Skeletal muscle cell (primary cell): ENCODE data around the gene FBXO27.
"Not testable (repeated sequence)": the region's sequence is repeated elsewhere in the genome, so short reads cannot be mapped to it uniquely, and the experiment has no call there.

Source experiments
- DNase-seq: peaks from one replicate; pipeline ENCODE4 v3.0.0-alpha.2; 2010; ENCODE audit warnings: low read depth
- H3K4me3 ChIP-seq: 2 replicates; pipeline ENCODE4 v1.5.1; 2011; ENCODE audit warnings: low read depth, mild to moderate bottlenecking, control low read depth, low read length, moderate library complexity

The FBXO27 gene, protein sequence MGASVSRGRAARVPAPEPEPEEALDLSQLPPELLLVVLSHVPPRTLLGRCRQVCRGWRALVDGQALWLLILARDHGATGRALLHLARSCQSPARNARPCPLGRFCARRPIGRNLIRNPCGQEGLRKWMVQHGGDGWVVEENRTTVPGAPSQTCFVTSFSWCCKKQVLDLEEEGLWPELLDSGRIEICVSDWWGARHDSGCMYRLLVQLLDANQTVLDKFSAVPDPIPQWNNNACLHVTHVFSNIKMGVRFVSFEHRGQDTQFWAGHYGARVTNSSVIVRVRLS

DNA sequence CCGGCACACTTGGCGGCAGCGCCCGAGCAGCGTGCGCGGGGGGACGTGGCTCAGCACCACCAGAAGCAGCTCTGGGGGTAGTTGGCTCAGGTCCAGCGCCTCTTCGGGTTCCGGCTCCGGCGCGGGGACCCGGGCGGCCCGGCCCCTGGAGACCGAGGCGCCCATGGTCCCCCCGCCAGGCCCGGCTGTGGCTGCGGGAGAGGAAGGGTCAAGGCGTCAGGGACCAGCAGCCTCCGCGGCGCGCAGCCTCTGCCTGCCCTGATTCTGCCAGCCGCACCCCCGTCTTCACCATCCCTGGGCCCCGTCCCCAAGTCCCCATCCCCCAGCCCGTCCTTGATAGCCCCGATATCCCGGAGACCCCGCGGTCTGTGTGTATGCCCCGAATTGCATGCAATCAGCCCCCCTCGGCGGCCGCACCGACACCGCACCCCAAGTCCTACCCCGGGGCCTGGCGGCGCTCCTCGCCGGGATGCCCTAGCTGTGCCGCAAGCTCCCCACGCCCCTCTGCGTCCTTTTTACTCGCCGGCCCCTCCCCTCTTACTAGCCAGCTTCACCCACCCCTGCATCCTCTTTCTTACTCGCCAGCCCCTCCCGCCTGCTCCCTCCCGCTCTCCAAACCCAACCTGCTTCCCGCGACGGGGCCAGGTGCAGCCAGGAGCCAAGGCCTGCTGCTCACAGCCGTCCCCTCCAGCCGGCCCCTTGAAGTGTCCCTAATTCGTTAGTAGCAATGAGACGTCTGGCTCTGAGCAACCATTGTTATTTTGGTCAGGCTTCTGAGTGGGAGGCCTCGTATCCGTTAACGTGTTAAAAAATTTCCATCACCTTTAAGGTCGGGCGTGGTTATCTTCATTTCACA lies at the start of gene FBXO27:
Gene FBXO27 (minus strand): TSS at position 487 of the 856 bp plus-strand sequence. CDS start 322 bp downstream, at position 165.
- no peak for DNase-seq
- H3K4me3 ChIP-seq = peak within 1 kb of the TSS; percentile 57

DNA sequence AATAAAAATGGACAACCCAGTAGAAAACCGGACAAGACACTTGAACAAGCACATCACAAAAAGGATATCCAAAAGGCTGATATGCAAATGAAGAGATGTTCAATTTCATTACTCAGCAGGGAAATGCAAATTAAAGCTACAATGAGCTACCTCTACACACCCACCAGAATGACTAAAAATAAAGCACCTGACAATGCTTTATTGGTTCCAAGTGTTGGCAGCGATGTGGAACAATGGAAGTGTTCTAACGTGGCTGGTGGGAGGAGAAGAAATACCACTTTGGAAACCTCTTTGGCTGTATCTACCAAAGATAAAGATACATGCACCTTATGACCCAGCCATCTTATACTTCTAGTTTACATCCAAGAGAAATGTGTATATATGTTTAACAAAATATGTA lies 48.1 kb upstream of the FBXO27 start:
- no peak for DNase-seq
- H3K4me3 ChIP-seq = no peak overlapping the region

DNA sequence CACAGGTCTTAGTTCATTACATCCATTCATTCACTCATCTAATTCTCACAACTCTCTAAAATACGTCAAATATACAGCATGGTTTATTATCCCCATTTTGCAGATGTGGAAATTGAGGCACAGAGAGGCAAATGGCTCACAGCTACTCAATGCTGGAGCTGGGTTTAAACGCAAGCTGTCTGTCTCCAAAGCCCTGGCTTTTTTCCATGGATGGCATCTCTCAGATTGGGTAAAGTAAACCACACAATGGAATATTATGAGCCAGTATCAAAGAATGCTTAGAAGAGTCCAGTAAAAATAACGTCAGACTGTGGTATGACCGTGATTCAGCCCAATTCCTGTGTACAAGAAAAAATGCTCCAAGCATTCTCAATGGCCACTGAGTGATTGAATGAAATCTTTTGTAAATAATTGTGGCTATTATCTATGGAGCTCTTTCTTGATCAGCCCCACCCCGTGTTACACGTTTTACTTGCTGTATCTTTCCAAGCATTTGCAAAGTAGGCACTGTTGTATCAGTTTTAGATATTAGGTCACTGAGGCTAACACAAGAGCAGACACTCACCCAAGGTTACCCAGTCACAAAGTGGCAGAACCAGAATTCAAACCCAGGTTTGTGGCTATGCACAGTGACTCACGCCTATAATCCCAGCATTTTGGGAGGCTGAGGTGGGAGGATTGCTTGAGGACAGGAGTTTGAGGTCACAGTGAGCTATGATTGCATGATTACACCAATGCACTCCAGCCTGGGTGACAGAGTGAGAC lies 46.3 kb upstream of the FBXO27 start:
- H3K4me3 ChIP-seq = no peak overlapping the region

DNA sequence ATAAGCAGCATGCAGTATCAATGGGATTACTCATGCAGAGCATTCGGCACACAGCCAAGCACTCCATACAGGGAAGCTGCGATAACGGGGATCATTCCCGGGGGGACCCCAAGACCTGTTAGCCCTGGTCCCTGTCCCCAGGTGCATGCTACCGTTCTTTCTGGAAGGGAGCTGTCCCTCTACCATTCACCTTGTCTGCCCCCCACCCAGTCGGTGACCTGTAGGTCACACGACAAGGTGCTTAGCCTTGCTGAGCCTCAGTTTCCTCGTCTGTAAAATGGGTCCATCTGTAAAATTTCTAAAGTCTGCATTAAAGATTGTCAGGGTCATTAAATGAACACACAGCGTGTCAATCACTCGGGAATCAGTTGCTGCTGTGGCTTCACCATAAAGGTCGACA lies 45.0 kb upstream of the FBXO27 start:
- DNase-seq = no peak
- H3K4me3 ChIP-seq = no peak overlapping the region

More for the DNA sequence above, 46.3 kb upstream of the FBXO27 start:
- peak; percentile 82 for DNase-seq

DNA sequence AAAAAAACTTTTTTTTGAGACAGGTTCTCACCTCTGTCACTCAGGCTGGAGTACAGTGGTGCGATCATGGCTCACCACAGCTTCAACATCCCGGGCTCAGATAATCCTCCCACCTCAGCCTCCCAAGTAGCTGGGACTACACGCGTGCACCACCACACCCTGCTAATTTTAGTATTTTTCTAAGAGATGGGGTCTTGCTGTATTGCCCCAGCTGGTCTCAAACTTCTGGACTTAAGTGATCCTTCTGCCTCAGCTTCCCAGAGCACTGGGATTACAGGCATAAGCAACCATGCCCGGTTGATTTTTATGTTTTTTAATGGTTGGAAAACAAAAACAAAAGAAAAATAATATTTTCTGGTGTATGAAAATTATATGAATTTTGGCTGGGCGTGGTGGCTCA lies 42.6 kb upstream of the FBXO27 start:
- DNase-seq = no peak
- H3K4me3 ChIP-seq = no peak overlapping the region

DNA sequence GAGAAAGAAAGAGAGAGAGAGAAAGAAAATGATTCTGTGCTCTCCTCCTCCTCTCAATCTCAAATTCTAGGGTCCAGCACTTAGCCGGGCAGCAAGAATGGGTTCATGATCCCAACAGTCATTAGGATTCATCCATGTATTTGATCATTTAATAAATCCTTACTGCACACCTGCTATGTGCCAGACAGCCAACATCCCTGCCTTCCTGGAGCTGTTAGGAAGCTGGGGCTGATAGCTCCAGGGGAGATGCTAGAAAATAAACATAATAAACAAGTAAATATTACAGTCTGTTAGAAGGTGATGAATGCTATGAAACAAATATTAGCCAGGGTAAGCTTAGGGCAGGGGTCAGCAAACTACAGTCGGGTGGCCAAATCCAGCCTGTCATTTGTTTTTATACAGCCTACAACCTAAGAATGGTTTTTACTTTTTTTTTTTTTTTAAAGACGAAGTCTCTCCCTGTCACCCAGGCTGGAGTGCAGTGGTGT lies 41.9 kb upstream of the FBXO27 start:
- no peak overlapping the region for H3K4me3 ChIP-seq
- DNase-seq = no peak

DNA sequence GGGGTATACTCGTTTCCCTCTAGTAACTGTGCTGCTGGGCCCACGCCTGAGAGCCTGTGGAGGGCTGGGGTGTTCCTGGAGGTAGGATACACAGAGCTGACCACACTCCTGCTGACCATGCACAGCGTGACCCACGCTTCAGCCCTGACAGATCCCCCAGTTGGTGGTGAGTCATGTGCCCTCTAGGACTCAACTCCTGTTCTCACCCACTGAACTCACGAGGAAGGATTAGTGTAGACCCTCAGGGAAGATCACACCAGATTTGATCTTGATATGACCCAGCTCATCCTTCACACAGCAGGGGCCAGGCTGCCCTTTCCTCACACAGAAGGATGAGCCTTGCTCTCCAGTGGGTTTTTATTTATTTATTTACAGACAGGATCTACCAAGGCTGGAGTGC lies 38.5 kb upstream of the FBXO27 start:
- H3K4me3 ChIP-seq = no peak overlapping the region
- DNase-seq = no peak

DNA sequence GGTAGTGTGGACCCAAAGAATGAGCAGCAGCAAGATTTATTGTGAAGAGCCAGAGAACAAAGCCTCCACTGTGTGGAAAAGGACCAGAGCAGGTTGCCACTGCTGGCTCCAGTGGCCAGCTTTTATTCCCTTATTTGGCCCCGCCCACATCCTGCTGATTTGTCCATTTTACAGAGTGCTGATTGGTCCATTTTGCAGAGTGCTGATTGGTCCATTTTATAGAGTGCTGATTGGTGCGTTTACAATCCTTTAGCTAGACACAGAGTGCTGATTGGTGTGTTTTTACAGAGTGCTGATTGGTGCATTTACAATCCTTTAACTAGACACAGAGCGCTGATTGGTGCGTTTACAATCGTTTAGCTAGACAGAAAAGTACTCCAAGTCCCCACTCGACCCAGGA lies 35.9 kb upstream of the FBXO27 start:
- DNase-seq, H3K4me3 ChIP-seq: not testable (repeated sequence)

DNA sequence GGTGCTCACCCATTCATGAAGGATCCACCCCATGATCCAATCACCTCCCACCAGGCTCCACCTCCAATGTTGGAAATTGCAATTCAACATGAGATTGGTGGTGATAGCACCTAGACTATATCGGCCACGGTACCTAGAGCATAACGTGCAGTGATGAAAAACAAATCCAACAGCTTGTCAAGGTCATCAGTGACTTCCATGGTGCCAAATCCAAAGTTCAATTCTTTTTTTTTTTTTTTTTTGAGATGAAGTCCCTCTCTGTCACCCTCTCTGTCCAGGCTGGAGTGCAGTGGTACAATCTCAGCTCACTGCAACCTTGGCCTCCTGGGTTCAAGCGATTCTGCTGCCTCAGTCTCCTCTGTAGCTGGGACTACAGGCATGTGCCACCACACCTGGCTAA lies 34.8 kb upstream of the FBXO27 start:
- H3K4me3 ChIP-seq = no peak overlapping the region
- DNase-seq = no peak

DNA sequence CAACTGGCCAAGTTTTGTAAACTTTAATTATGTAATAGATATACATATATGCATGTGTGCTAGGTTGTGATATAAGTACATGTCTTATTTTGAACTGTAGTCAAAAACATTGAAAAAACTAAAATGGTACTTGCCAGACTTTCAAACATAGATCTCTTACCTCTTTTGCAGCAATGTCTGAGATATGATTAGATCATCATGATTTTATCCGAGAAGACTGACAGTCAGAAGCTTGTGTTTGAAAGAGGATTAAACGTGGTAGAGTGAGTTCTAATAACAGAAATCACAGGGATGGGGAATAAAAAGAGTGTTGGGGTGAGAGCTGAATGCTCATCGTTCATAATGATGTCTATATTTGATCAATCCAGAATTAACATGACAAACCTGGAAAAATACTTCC lies 33.6 kb upstream of the FBXO27 start:
- no peak for DNase-seq
- no peak overlapping the region for H3K4me3 ChIP-seq

DNA sequence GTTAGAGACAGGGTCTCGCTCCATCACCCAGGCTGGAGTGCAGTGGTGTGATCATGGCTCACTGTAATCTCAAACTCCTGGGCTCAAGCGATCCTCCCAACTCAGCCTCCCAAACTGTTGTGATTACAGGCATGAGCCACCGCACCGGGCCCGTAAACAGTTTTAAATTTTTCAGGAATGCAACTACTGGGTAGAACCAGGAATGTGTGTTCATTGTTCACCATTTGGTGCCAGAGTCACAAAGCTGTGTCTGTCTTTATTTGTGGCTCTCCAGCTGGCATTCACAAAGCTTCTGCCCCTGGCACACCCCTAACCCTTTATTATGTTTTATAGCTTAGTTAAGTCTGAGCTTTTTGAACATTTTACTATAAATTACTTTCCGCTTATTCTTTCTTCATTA lies 32.1 kb upstream of the FBXO27 start:
- no peak overlapping the region for H3K4me3 ChIP-seq
- DNase-seq = no peak

DNA sequence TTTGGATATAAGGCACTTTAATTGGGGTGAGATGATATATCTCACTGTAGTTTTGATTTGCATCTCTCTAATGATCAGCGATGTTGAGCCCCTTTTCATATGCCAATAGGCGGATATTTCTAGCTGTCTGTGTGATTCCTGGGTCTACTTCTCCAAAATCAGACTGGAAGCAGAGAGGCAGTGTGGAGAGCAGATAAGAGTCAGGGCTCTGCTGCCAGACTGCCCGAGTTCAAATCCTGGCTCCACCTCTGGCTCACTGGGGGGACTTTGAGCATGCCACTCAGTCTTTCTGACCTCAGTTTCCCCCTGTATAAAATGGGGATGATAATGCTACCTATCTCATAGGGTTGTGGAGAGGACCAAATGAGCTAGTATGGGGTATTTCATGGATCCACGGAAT lies 27.8 kb upstream of the FBXO27 start:
- DNase-seq = no peak
- H3K4me3 ChIP-seq = no peak overlapping the region

DNA sequence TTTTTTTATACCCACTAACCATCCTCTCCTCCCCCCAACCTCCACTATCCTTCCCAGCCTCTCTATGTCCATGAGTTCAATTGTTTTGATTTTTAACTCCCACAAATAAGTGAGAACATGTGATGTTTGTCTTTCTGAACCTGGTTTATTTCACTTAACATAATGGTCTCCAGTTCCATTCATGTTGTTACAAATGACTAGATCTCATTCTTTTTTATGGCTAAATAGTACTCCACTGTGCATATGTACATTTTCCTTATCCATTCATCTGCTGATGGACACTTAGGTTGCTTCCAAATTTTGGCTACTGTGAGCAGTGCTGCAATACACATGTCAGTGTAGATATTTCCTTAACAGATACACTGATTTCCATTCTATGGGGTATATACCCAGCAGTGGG lies 27.0 kb upstream of the FBXO27 start:
- no peak overlapping the region for H3K4me3 ChIP-seq
- DNase-seq = no peak

DNA sequence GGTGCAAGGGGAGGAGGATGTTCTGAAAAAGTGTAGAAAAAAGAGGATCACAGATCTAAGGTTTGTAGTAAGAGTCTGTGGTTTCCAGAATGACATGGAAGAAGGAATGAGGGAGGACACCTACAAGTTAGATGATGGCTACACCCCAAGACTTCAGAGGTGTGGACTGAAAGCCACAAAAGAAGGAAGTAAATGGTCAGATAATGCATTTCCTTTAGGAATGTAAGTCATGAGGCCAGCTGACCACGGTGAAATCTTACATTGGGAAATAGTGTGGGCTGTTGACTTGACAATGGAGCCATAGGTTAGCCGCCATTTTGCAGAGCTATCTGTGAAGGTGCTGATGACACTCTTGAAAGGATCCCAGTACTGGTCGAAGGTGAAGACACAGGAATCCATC lies 25.3 kb upstream of the FBXO27 start:
- DNase-seq = no peak
- no peak overlapping the region for H3K4me3 ChIP-seq

DNA sequence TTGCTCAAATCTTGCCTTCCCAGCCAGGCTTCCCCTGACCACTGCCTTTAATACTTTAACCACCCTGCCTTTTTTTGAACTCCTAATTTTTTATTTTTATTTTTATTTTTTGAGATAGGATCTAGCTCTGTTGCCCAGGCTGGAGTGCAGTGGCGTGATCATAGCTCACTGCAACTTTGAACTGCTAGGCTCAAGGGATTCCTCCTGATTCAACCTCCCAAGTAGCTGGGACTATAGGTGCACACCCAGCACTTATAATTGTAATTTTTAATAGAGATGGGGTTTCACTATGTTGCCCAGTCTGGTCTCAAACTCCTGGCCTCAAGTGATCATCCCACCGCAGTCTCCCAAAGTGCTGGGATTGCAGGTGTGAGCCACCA lies 21.7 kb upstream of the FBXO27 start:
- no peak overlapping the region for H3K4me3 ChIP-seq
- no peak for DNase-seq

DNA sequence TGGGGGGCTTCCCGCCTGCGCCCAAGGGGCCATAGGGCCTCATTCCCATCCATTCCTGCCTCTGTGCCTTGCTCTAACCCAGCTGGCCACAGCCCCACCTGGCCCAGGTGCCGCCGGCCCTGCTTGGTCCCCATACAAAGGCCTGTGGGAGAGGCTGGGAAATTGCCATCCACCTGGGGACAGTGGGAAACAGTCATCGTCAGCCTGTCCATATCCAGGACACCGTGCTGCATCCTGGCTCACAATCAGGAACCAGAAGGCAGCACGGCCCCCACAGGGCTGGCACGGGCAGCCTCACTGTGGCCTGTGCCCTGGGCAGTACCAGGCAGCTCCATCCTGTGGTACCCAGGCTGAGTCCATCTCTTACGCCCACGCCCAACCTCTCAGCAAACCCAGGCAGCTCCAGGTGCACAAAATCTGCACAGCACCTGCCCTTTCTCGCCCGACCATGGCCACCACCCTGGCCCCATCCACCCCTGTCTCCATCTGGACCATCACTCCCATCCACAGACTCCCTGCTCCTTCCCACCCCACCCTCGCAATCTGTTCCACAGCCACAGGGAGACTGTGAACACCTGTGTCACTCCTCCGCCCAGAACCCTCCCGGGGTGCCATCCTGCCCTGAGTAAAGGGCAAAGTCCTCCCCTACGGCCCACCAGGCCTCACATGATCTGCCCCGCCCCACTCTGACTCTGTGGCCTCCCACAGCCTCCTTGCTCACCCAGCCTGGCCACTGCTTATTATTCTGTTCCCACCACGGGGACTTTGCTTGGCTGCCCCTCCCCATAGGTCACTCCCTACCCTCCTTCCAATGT lies 21.1 kb upstream of the FBXO27 start:
- no peak overlapping the region for H3K4me3 ChIP-seq
- DNase-seq = no peak

DNA sequence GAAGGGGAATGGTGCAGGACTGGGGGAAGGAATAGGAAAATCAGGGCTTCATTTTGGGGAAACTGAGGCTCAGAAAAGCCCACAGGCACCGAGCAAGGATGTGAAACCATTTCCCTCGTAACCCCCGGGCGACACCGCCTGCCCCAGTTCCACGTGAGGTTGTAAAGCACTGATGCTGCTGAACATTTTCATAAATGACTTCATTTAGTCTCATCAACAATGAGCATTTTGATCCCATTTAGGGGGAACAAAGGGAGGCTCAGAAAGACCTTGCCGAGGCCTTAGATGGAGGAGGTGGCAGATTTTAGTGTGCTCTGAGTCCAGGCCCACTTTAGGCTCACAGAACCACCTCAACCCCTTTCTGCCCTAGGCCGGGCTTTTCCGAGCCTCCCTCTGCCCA lies 20.5 kb upstream of the FBXO27 start:
- no peak overlapping the region for H3K4me3 ChIP-seq
- DNase-seq = no peak

DNA sequence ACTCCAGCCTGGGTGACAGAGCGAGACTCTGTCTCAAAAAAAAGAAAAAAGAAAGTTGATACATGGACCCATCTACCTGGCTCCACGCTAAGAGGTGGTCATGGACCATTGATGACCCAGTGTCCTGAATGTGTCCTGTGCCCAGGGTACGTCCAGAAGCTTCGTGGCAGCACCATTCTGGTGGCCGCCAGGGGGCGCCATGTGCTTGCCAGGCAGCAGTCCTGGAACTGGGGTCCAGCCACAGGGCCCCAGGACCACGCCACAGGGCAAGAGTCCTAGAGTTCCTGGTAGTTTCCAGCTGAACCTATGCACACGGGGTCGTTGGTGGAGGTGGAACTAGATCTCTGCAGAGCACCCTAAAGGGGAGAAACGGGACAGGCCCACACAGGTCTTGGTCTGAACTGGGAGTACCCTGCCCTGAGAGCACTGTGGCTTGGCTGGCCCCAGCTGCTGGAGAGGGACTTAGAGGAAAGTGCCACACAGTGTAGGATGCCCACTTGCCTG lies 19.9 kb upstream of the FBXO27 start:
- no peak for DNase-seq
- no peak overlapping the region for H3K4me3 ChIP-seq

DNA sequence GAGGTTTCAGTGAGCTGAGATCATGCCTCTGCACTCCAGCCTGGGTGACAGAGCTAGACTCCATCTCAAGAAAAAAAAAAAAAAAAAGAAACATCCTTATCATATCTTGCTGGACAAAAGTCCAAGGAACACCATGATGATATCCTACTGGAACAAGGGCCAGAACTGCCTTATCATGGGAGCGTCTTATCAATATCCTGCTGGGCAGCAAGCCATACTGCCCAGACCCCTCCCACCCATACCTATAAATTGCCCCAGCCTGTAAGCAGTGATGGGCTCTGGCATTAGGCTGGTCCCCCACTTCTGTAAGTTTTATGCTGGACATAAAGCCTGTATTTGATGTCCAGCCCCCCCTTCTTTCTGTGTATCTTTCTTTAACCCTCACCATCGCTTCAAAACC lies 14.7 kb upstream of the FBXO27 start:
- no peak for DNase-seq
- H3K4me3 ChIP-seq = no peak overlapping the region
